Endothelial cell of hepatic sinusoid (primary cell): Measurements from ENCODE around the gene NANS.
"Not testable (repeated sequence)": the region's sequence is repeated elsewhere in the genome, so short reads cannot be mapped to it uniquely, and the experiment has no call there.

Experiments
- in situ Hi-C: cut with HindIII; loops from 2 replicates; pipeline ENCODE4 v1.10.0; 2017; ENCODE audit warnings: low sequenced_read_pairs

The NANS gene

DNA sequence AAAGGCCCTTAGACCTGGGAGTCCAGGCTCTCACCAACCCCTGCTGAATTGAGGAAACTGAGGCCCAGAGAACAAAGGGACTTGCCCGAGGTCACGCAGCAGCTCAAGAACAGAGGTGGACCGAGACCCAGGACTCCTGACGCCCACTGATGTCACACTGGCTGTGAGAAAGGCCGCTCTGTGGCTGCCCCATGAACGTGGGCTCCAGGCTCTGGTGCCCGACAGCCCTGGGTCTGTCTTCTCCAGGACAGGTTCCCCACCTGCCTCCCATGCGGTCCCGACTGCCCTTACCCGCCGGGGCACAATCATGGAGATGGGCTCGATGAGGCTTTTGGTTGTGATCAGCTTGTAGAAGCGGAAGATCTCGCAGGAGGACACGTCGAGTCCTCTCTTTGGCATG, 71.8 kb downstream of the NANS start:
- in situ Hi-C loops: loop anchor here (10.0 kb wide), 1 partner anchor 136 kb away; no protein-coding TSS in a partner anchor

DNA sequence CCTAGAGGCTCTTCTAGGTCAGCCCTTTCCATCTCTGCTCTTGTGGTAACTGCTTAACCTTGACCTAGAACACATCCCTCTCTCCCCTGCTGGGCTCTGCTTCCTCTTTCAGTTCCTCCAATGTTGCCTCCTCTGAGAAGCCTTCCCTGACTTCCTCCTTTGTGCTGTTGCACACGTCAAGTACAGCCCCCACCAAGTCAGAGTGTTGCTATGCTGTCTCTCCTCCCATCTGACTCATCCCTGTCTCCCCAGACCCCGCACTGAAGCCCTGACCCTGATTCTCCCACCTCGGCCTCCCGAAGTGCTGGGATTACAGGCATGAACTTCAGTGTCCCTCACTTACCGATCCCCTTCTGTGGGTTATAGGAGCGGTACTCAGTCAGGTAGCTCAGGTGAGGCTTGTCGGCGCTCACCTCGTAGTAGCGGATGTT, 72.9 kb downstream of the NANS start:
- in situ Hi-C loops: loop anchor here (10.0 kb wide), 1 partner anchor 135 kb away; no protein-coding TSS in a partner anchor

DNA sequence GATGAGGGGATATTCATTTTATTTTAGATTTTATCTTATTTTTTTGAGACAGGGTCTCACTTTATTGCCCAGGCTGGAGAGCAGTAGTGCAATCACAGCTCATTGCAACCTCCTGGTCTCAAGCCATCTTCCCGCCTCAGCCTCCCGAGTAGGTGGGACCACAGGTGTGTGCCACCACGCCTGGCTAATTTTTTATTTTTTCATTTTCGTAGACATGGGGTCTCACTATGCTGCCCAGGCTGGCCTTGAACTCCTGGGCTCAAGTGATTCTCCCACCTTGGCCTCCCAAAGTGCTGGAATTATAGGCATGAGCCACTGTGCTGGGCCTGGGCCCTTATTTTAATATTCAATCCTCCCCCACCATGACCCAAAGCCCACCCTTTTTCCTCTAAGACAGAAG, 73.5 kb downstream of the NANS start:
- in situ Hi-C loops: not testable (repeated sequence)

DNA sequence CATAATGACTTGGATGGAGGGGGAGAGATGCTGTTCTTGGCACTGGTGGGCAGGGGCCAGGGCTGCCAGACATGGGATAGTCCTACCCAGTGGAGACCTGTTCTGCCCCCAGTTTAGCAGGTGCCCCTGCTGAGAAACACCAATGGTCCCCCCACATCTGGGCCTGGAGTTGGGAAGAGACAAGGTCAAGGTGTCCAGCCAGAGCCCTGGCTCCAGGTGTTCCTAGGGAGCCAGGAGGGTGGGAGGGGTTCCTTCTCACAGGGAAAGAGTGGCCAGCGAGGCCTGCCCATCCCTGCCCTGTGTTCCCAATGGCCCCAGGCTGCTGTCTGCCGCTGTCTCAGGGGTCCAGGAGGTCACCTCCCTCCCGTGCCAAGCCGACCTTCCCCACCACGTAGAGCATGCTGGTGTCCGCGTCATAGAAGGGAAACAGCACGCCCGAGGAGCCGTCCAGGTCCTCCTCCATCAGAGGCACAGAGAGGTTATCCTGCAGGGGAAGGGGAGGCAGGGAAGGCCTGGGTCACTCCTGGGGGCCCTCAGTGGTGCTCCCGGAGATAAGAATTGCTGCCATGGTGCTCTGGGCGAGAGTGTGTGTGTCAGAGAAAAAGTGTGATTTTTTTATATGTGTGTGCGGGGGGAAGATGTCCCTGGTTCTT, 74.2 kb downstream of the NANS start:
- in situ Hi-C loops: no loop called here

DNA sequence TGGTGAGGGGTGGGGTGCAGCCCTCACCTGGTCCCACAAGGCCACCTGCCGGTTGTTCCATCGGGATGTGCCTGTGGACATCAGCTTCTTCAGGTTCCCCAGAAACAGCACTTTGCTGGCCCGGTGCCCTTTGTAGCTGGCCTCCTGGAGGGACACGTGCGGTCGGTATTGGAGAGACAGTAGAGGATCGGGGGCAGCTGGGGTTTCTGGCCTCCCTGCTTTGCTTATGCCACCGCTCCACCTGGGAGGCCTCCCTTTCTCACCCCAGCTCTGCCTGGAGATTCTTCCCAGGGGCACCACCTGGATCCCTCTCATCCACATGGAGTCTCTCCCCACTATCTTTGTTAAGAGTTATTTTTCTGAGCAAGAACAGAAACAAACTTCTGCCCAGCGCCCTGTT, 75.6 kb downstream of the NANS start:
- in situ Hi-C loops: no loop called here
